Progenitor cell of endocrine pancreas (in vitro differentiated cells): ENCODE results near the gene DDN. TPM values are rescaled to one million over a fixed set of nuclear protein-coding genes. Genes with fewer than 3 reads are reported as not detected.

Source experiments
- DNase-seq: peaks from one replicate; pipeline ENCODE4 v3.0.0; 2021; ENCODE audit warnings: low spot score; ENCODE audit not compliant: unreplicated experiment
- H3K27ac Mint-ChIP-seq: 2 replicates; pipeline ENCODE4 v1.8.0; 2021; ENCODE audit warnings: mild to moderate bottlenecking, moderate library complexity, mixed read lengths
- H3K27me3 Mint-ChIP-seq: 2 replicates; pipeline ENCODE4 v1.8.0; 2021; ENCODE audit warnings: mixed read lengths
- H3K36me3 Mint-ChIP-seq: 2 replicates; pipeline ENCODE4 v1.8.0; 2022; ENCODE audit warnings: mixed read lengths; ENCODE audit not compliant: insufficient read depth
- H3K4me1 Mint-ChIP-seq: 2 replicates; pipeline ENCODE4 v1.8.0; 2021; ENCODE audit warnings: low read depth, mixed read lengths
- H3K4me3 Mint-ChIP-seq: 2 replicates; pipeline ENCODE4 v1.8.0; 2021; ENCODE audit warnings: low read depth, mild to moderate bottlenecking, moderate library complexity, mixed read lengths
- H3K9me3 Mint-ChIP-seq: 2 replicates; pipeline ENCODE4 v1.8.0; 2021; ENCODE audit warnings: low read depth, mixed read lengths
- total RNA-seq: library from RNA; stranded (reverse); gene quantifications from 2 replicates; pipeline ENCODE4 v1.2.1, GENCODE V29; 2021
- TF ChIP-seq, protein P1 (sequence below): fragments of 200-600 bp; sonication (generic); IDR thresholded peaks from one replicate; pipeline ENCODE4 v1.5.0; 2021; ENCODE audit warnings: antibody characterized with exemption, mild to moderate bottlenecking; ENCODE audit not compliant: unreplicated experiment

Gene DDN
- total RNA-seq, 1 donor from 2014 or later = 0.57 TPM

DNA sequence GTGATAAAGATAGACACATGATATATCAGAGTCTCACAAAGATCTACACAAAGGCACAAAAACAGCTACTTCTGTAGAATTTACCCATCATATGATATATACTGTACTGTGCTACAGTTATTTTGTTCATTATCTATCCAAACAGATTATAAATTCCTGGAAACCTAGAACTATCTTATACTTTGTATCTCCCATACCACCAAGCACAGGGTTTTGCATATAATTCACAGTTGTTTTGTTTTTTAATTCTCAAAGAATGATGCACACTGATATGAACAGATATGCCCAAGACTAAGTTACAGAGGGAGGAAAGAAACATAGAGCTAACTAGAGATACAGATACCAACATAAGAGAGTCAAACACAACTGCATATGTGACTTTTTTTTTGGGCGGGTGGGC, 16.0 kb upstream of the DDN start:
- TF ChIP-seq, protein P1, sequence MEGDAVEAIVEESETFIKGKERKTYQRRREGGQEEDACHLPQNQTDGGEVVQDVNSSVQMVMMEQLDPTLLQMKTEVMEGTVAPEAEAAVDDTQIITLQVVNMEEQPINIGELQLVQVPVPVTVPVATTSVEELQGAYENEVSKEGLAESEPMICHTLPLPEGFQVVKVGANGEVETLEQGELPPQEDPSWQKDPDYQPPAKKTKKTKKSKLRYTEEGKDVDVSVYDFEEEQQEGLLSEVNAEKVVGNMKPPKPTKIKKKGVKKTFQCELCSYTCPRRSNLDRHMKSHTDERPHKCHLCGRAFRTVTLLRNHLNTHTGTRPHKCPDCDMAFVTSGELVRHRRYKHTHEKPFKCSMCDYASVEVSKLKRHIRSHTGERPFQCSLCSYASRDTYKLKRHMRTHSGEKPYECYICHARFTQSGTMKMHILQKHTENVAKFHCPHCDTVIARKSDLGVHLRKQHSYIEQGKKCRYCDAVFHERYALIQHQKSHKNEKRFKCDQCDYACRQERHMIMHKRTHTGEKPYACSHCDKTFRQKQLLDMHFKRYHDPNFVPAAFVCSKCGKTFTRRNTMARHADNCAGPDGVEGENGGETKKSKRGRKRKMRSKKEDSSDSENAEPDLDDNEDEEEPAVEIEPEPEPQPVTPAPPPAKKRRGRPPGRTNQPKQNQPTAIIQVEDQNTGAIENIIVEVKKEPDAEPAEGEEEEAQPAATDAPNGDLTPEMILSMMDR = no peak
- Mint-ChIP-seq H3K9me3 (no peaks in the 10 kb centered on the region), H3K27me3 (no peaks in the 10 kb centered on the region), H3K4me3 (no peak overlapping the region), H3K4me1 (peaks cover 12% of the 10 kb centered on the region), H3K36me3 (peaks cover 3% of the 10 kb centered on the region), H3K27ac (no peak overlapping the region)
- DNase-seq = no peak

- TF ChIP-seq, protein P1 = no peak
- no peak overlapping the region for H3K27ac Mint-ChIP-seq
- no peaks in the 10 kb centered on the region for H3K27me3 Mint-ChIP-seq
- no peak for DNase-seq
- H3K36me3 Mint-ChIP-seq = peaks cover 5% of the 10 kb centered on the region
- no peak overlapping the region for H3K4me3 Mint-ChIP-seq
- no peaks in the 10 kb centered on the region for H3K9me3 Mint-ChIP-seq
- peaks cover 12% of the 10 kb centered on the region for H3K4me1 Mint-ChIP-seq
These were observed 15.4 kb upstream of the DDN start for GRCh38 chr12:49014547-49014946.

DNA sequence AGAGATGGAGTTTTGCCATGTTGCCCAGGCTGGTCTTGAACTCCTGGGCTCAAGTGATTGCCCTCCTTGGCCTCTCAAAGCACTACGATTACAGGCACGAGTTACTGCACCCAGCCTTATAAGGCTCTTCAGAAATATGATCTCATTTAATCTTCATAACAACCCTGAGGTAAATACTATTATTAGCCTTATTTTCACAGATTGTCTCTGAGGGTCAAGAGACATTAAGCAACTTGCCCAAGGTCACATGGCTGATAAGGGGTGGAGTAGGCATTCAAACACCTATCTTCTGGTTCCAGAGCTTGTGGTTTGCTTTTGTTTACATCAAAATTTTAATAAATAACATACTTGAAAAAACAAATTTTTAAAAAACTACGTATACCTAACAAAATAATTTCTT, 14.3 kb upstream of the DDN start:
- peaks cover 10% of the 10 kb centered on the region for H3K4me1 Mint-ChIP-seq

GRCh38 chr12:49012739-49013138, 13.6 kb upstream of the DDN start:
- DNase-seq = no peak
- H3K27ac Mint-ChIP-seq = no peak overlapping the region
- peaks cover 5% of the 10 kb centered on the region for H3K36me3 Mint-ChIP-seq
- H3K4me3 Mint-ChIP-seq = no peak overlapping the region
- no peaks in the 10 kb centered on the region for H3K27me3 Mint-ChIP-seq
- TF ChIP-seq, protein P1 = no peak
- peaks cover 7% of the 10 kb centered on the region for H3K4me1 Mint-ChIP-seq
- no peaks in the 10 kb centered on the region for H3K9me3 Mint-ChIP-seq

More for the DNA sequence above, 14.3 kb upstream of the DDN start:
- Mint-ChIP-seq H3K27ac (no peak overlapping the region), H3K9me3 (no peaks in the 10 kb centered on the region), H3K4me3 (no peak overlapping the region), H3K36me3 (peaks cover 5% of the 10 kb centered on the region), H3K27me3 (no peaks in the 10 kb centered on the region)
- TF ChIP-seq, protein P1 = no peak
- no peak for DNase-seq

- Mint-ChIP-seq H3K9me3 (no peaks in the 10 kb centered on the region), H3K27me3 (no peaks in the 10 kb centered on the region), H3K27ac (no peak overlapping the region), H3K4me3 (no peak overlapping the region), H3K4me1 (peaks cover 5% of the 10 kb centered on the region), H3K36me3 (peaks cover 7% of the 10 kb centered on the region)
- TF ChIP-seq, protein P1 = no peak
- no peak for DNase-seq
These were observed 11.0 kb upstream of the DDN start for GRCh38 chr12:49010092-49010668.
